MM.1S (cell line): Measurements from ENCODE around the gene FMN2.

Experiments
- DNase-seq: peaks from one replicate; pipeline ENCODE4 v3.0.0-alpha.2; 2015
- H2AFZ ChIP-seq: fragments of 300-600 bp; sonication (generic); 2 replicates; pipeline ENCODE4 v1.6.0; 2016; ENCODE audit warnings: antibody characterized with exemption, low read length
- H3F3A ChIP-seq: fragments of 300-600 bp; sonication (generic); 2 replicates; pipeline ENCODE4 v1.6.1; 2016; ENCODE audit warnings: mild to moderate bottlenecking, antibody characterized with exemption, low read length, moderate library complexity, mixed read lengths; ENCODE audit not compliant: insufficient read depth
- H3K27ac ChIP-seq: fragments of 300-600 bp; sonication (generic); 2 replicates; pipeline ENCODE4 v1.5.1; 2016; ENCODE audit warnings: mild to moderate bottlenecking, low read length
- H3K27me3 ChIP-seq: fragments of 300-600 bp; sonication (generic); replicated peaks from 2 replicates; pipeline ENCODE4 v1.6.0; 2016; ENCODE audit warnings: low read length; ENCODE audit not compliant: insufficient read depth
- H3K36me3 ChIP-seq: fragments of 300-600 bp; sonication (generic); replicated peaks from 2 replicates; pipeline ENCODE4 v1.6.1; 2016; ENCODE audit warnings: mild to moderate bottlenecking, low read length, mixed read lengths; ENCODE audit not compliant: insufficient read depth
- H3K4me1 ChIP-seq: fragments of 300-600 bp; sonication (generic); 2 replicates; pipeline ENCODE4 v1.6.1; 2016; ENCODE audit warnings: low read length, mixed read lengths
- H3K4me2 ChIP-seq: fragments of 300-600 bp; sonication (generic); 2 replicates; pipeline ENCODE4 v1.6.0; 2016; ENCODE audit warnings: low read depth, low read length
- H3K4me3 ChIP-seq: fragments of 300-600 bp; sonication (generic); 2 replicates; pipeline ENCODE4 v1.5.1; 2016; ENCODE audit warnings: low read length, mixed read lengths
- H3K79me2 ChIP-seq: fragments of 300-600 bp; sonication (generic); 2 replicates; pipeline ENCODE4 v1.6.1; 2016; ENCODE audit warnings: mixed run types, low read length, mixed read lengths
- H3K9ac ChIP-seq: fragments of 300-600 bp; sonication (generic); 2 replicates; pipeline ENCODE4 v1.6.1; 2016; ENCODE audit warnings: low read length, mixed read lengths
- H3K9me2 ChIP-seq: fragments of 300-600 bp; sonication (generic); replicated peaks from 2 replicates; pipeline ENCODE4 v1.6.1; 2016; ENCODE audit warnings: mild to moderate bottlenecking, low read length, mixed read lengths; ENCODE audit not compliant: insufficient read depth
- H3K9me3 ChIP-seq: fragments of 300-600 bp; sonication (generic); replicated peaks from 2 replicates; pipeline ENCODE4 v1.6.1; 2016; ENCODE audit warnings: mild to moderate bottlenecking, low read length, mixed read lengths; ENCODE audit not compliant: insufficient read depth
- H4K20me1 ChIP-seq: fragments of 300-600 bp; sonication (generic); 2 replicates; pipeline ENCODE4 v1.6.1; 2016; ENCODE audit warnings: mild to moderate bottlenecking, low read length, moderate library complexity, mixed read lengths; ENCODE audit not compliant: insufficient read depth
- EZH2 ChIP-seq: fragments of 300-600 bp; sonication (generic); optimal IDR thresholded peaks from 2 replicates; pipeline ENCODE3; 2017; ENCODE audit warnings: low read depth, mild to moderate bottlenecking, antibody characterized with exemption, low read length, mixed read lengths
- EZH2phosphoT487 ChIP-seq: fragments of 300-600 bp; sonication (generic); IDR thresholded peaks from 2 replicates; pipeline ENCODE4 v1.6.1; 2018; ENCODE audit warnings: antibody characterized with exemption, low read length
- TF ChIP-seq, protein P1 (sequence below): fragments of 300-600 bp; sonication (generic); IDR thresholded peaks from 2 replicates; pipeline ENCODE4 v1.5.1; 2016; ENCODE audit warnings: antibody characterized with exemption, low read length, mixed read lengths

Gene FMN2

GRCh38 chr1:240054109-240054701 lies 37.5 kb upstream of the FMN2 start:
- no peak for DNase-seq
- Histone ChIP-seq H3K9me3 (no peaks in the 10 kb centered on the region), H3K4me3 (no peak overlapping the region), H3K9me2 (no peaks in the 10 kb centered on the region), H3K4me1 (no peaks in the 10 kb centered on the region), H3K9ac (no peak overlapping the region), H4K20me1 (no peaks in the 10 kb centered on the region), H3K79me2 (no peaks in the 10 kb centered on the region), H3K27me3 (no peaks in the 10 kb centered on the region), H3K27ac (no peak overlapping the region), H3K4me2 (no peak overlapping the region), H2AFZ (no peak overlapping the region), H3F3A (no peaks in the 10 kb centered on the region), H3K36me3 (no peaks in the 10 kb centered on the region)
- no peak for TF ChIP-seq EZH2
- no peak for TF ChIP-seq EZH2phosphoT487
- TF ChIP-seq, protein P1, sequence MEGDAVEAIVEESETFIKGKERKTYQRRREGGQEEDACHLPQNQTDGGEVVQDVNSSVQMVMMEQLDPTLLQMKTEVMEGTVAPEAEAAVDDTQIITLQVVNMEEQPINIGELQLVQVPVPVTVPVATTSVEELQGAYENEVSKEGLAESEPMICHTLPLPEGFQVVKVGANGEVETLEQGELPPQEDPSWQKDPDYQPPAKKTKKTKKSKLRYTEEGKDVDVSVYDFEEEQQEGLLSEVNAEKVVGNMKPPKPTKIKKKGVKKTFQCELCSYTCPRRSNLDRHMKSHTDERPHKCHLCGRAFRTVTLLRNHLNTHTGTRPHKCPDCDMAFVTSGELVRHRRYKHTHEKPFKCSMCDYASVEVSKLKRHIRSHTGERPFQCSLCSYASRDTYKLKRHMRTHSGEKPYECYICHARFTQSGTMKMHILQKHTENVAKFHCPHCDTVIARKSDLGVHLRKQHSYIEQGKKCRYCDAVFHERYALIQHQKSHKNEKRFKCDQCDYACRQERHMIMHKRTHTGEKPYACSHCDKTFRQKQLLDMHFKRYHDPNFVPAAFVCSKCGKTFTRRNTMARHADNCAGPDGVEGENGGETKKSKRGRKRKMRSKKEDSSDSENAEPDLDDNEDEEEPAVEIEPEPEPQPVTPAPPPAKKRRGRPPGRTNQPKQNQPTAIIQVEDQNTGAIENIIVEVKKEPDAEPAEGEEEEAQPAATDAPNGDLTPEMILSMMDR, result no peak

GRCh38 chr1:240055936-240056335 lies 35.7 kb upstream of the FMN2 start:
- Histone ChIP-seq H3K36me3 (no peaks in the 10 kb centered on the region), H3K9me2 (no peaks in the 10 kb centered on the region), H3F3A (no peaks in the 10 kb centered on the region), H2AFZ (no peak overlapping the region), H3K27ac (no peak overlapping the region), H3K9me3 (no peaks in the 10 kb centered on the region), H3K4me3 (no peak overlapping the region), H3K79me2 (no peaks in the 10 kb centered on the region), H3K27me3 (no peaks in the 10 kb centered on the region), H3K9ac (no peak overlapping the region), H4K20me1 (no peaks in the 10 kb centered on the region), H3K4me2 (no peak overlapping the region), H3K4me1 (no peaks in the 10 kb centered on the region)
- no peak for DNase-seq
- TF ChIP-seq, protein P1, result no peak
- TF ChIP-seq EZH2phosphoT487, result no peak
- TF ChIP-seq EZH2, result no peak

DNA sequence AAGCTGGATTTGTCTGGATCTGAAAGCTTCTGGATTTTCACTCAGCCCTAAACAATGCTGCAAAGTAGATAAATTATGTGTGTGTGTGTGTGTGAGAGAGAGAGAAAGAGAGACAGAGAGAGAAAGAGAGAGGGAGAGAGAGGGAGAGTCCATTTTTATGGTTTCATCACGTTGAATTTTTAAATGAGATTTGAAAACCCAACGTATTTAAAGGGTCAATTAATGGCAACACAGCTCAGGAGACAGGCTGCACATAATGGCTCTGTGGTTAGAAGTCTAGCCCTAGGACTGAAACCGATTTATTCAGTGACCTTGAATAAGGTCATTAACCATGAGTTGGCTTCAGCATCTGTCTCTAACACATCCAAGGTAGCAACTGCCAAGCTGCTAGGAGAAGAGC lies 35.3 kb upstream of the FMN2 start:
- no peak overlapping the region for H3K4me2 ChIP-seq
- H3K9ac ChIP-seq, result no peak overlapping the region
- no peaks in the 10 kb centered on the region for H3K4me1 ChIP-seq
- H3K36me3 ChIP-seq, result no peaks in the 10 kb centered on the region
- H3K27ac ChIP-seq, result no peak overlapping the region
- H3F3A ChIP-seq, result no peaks in the 10 kb centered on the region
- no peaks in the 10 kb centered on the region for H3K79me2 ChIP-seq
- no peaks in the 10 kb centered on the region for H4K20me1 ChIP-seq
- no peaks in the 10 kb centered on the region for H3K9me3 ChIP-seq
- no peak for DNase-seq
- no peak for TF ChIP-seq EZH2phosphoT487
- TF ChIP-seq, protein P1, result no peak
- TF ChIP-seq EZH2, result no peak
- no peak overlapping the region for H3K4me3 ChIP-seq
- no peaks in the 10 kb centered on the region for H3K9me2 ChIP-seq
- H3K27me3 ChIP-seq, result no peaks in the 10 kb centered on the region
- H2AFZ ChIP-seq, result no peak overlapping the region
